ENCODE data around the gene RAB10.

DNA sequence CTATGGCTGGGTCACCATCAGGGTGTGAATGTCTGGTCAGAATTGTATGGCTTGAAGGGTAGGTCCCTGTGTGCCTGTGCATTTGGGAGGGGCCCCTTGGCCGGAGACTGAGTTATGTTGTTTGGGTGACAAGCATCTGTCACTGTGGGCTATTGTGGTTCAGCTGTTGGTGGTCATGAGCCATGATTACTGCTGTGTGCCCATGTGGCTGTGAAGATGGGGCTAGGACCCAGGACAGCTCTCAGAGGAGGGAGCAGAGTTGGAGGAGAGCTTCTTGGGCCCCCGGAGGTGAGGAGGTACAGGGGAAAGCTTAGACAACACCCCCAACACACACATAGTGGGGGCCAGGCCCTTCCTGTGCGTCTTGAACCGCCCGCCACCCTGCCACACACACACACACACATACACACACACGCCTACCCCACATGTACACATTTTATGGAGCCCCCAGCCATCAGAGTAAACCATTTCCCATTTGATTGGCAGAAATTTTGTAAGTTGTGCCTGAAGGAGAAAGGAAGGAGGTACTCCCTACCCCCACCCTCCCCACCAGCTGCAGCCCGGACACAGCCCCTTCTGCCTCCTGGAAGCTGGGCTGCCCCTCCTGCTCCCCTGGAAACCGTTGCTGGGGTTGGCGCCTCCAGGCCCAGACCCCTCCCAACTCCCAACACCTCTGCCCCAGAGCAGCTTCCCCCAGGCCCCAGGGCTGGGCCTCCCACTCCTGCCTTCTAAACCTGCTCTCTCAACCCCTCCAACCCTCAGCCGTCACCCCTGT, 141.0 kb downstream of the RAB10 start:
- TF ChIP-seq, protein P1, sequence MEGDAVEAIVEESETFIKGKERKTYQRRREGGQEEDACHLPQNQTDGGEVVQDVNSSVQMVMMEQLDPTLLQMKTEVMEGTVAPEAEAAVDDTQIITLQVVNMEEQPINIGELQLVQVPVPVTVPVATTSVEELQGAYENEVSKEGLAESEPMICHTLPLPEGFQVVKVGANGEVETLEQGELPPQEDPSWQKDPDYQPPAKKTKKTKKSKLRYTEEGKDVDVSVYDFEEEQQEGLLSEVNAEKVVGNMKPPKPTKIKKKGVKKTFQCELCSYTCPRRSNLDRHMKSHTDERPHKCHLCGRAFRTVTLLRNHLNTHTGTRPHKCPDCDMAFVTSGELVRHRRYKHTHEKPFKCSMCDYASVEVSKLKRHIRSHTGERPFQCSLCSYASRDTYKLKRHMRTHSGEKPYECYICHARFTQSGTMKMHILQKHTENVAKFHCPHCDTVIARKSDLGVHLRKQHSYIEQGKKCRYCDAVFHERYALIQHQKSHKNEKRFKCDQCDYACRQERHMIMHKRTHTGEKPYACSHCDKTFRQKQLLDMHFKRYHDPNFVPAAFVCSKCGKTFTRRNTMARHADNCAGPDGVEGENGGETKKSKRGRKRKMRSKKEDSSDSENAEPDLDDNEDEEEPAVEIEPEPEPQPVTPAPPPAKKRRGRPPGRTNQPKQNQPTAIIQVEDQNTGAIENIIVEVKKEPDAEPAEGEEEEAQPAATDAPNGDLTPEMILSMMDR (IDR thresholded peaks at IDR 0.05; ENCODE audit: insufficient read depth, low read depth, low read length) = no peak
- TF ChIP-seq EZH2 (IDR thresholded peaks at IDR 0.05; ENCODE audit: insufficient read depth, low read length) = no peak

Data from astrocyte (in vitro differentiated cells and primary cell).